K562 treated with DMSO at 1 percent for 4 hours (cell line): Measurements from ENCODE around the gene BTBD7. TPM values are rescaled to one million over a fixed set of nuclear protein-coding genes. Genes with fewer than 3 reads are reported as not detected.

Experiments used
- total RNA-seq: library from RNA; unstranded; fragments of 300-600 nt; gene quantifications from 2 replicates; pipeline ENCODE4 v1.2.3, GENCODE V29; 2022; ENCODE audit not compliant: insufficient read depth

Gene BTBD7, protein sequence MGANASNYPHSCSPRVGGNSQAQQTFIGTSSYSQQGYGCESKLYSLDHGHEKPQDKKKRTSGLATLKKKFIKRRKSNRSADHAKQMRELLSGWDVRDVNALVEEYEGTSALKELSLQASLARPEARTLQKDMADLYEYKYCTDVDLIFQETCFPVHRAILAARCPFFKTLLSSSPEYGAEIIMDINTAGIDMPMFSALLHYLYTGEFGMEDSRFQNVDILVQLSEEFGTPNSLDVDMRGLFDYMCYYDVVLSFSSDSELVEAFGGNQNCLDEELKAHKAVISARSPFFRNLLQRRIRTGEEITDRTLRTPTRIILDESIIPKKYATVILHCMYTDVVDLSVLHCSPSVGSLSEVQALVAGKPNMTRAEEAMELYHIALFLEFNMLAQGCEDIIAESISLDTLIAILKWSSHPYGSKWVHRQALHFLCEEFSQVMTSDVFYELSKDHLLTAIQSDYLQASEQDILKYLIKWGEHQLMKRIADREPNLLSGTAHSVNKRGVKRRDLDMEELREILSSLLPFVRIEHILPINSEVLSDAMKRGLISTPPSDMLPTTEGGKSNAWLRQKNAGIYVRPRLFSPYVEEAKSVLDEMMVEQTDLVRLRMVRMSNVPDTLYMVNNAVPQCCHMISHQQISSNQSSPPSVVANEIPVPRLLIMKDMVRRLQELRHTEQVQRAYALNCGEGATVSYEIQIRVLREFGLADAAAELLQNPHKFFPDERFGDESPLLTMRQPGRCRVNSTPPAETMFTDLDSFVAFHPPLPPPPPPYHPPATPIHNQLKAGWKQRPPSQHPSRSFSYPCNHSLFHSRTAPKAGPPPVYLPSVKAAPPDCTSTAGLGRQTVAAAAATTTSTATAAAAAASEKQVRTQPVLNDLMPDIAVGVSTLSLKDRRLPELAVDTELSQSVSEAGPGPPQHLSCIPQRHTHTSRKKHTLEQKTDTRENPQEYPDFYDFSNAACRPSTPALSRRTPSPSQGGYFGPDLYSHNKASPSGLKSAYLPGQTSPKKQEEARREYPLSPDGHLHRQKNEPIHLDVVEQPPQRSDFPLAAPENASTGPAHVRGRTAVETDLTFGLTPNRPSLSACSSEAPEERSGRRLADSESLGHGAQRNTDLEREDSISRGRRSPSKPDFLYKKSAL
- total RNA-seq: 5.1 and 7.9 TPM in 2 replicates

DNA sequence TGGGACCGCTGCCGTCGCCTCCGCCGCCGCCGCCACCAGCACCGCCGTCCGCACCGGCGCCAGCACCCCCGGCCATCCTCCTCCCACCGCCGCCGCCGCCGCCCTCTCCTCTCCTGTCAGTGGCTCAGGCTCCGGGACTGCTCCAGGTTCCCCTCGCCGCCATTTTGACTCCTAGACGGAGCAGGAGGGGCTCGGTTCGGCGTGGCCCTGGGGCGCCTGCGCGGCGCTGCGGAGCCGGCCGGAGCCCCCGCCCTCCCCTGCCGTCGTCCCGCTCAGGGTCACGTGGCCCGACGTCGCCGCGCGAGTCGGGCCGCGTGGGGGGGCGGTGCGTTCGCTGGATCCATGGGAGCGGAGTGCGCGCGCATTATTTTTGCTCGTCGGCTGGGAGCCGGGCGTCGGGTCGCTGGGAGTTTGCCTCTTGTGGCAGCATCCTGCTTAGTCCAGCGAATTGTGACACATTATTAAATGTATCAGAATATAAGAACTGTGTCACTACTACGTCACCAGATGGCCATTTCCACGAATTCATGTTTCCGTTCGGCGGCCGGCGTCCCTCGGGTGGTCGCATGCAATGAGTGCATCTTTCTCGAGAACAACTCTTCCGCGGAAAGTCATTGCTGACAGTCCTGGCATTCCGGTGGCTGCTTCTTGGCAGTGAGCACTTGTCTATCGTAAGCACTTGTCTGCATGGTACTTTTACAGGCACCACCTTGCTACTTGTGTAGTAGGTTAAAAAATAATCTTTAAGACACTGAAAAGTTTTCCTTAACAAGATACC lies at the start of gene BTBD7:
BTBD7 (minus strand) TSS at position 184 of the 778 bp plus-strand sequence. CDS start 36,985 bp downstream, outside the sequence.

DNA sequence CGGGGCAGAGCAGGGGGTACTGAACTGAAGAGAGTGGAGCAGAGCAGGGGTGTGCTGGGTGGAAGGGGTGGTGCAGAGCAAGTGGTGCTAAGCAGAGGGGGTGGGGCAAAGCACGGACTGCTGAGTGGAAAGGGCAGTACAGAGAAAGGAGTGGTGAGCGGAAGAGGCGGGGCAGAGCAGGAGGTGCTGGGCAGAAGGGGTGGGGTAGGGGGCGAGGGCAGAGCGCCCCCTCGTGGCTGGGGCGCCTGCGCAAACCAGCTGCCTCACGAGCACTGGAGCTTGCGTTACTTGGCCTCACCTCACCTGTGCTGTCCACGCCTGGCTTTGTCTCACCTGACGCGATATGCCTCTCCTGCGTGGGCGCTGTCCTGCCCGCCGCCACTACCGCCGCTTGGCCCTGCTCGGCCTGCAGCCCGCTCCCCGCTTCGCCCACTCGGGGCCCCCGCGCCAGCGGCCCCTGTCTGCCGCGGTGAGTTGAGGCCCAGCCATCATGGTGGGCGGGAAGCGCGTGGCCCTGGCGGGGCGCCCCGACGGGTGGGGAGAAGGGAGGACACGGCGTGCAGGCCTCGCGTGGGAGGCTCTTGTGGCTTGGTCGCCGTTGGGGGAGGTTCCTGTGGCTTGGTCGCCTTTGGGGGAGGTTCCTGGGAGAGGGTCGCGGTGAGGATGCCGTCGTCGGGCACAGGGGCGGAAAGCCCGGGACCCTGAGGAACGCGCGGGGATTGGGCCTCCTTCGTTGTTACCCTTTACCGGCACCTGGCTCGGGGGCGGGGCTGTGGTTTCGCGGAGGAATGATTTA lies 14.3 kb upstream of the BTBD7 start, which contains the start of gene COX8C:
COX8C (plus strand) TSS at position 257 of the 796 bp plus-strand sequence; CDS start at position 344, 87 bp downstream.

DNA sequence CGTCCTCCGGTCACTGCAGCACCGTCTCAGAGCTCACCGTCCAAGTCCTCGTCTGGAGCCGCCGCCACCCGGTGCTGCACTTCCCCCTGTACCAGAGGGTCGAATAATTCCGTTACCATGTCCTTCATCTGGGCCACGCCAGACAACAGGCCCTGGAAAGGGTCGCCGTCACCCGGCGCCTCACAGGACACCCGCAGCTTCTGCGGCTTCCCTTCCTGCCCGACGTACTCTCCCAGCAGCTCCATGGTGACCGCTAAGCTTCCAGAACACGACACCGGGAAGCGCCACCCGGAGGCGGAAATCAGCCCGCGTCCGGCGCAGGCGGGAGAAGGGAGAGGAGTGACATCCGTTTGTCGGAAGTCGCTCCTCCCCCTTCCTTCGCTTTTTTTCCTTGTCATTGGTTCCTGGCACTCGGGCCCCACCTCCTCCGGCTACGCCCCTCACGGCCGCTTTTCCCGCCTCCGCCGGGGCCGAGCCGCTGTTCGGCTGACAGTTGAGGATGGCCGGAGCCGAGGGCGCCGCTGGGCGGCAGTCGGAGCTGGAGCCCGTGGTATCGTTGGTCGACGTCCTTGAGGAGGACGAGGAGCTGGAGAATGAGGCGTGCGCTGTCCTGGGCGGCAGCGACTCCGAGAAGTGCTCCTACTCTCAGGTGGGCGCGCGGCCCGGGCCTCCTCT lies 125.9 kb downstream of the BTBD7 start, which contains the start of the genes GON7 and UBR7:
GON7 (minus strand) TSS at position 273 of the 675 bp plus-strand sequence; CDS start at position 245, 28 bp downstream.
UBR7 (plus strand) TSS at position 464 of the 675 bp plus-strand sequence; CDS start at position 500, 36 bp downstream.

Other genes starting within 250 kb of the BTBD7 start
- 35.9 and 46.5 TPM in 2 replicates for gene ITPK1, start 217.1 kb downstream of the BTBD7 start, total RNA-seq
- 10.9 and 11.1 TPM in 2 replicates for gene MOAP1, start 148.1 kb downstream of the BTBD7 start, total RNA-seq
- 22.3 and 23.6 TPM in 2 replicates for gene LYSET, start 147.7 kb downstream of the BTBD7 start, total RNA-seq
- 10.2 and 13.1 TPM in 2 replicates for gene GON7, start 126.0 kb downstream of the BTBD7 start, total RNA-seq
- 18.0 and 22.4 TPM in 2 replicates for gene UBR7, start 125.8 kb downstream of the BTBD7 start, total RNA-seq
- gene COX8C, start 14.1 kb upstream of the BTBD7 start, total RNA-seq: not detected in 2 replicates
- not detected in 2 replicates for gene UNC79, start 97.9 kb upstream of the BTBD7 start, total RNA-seq